ENCODE results near the gene KLHL22. TPM values are rescaled to one million over a fixed set of nuclear protein-coding genes. Genes with fewer than 3 reads are reported as not detected.

The KLHL22 gene
- total and polyA plus RNA-seq, 2 experiments from 2014 or later = 23.6 to 38.0 TPM

- H3K36me3 ChIP-seq (replicated peaks; ENCODE audit: insufficient read depth, low read depth) = no peaks in the 10 kb centered on the region
- H4K20me1 ChIP-seq (ENCODE audit: insufficient read depth, poor library complexity, severe bottlenecking) = peaks cover 2% of the 10 kb centered on the region
- no peak overlapping the region for H3K27ac ChIP-seq
- no peak overlapping the region for H3K4me3 ChIP-seq
- TF ChIP-seq EZH2phosphoT487 (IDR thresholded peaks at IDR 0.05; ENCODE audit: low read depth, severe bottlenecking, unreplicated experiment) (no peak), CTCF (IDR thresholded peaks at IDR 0.05; ENCODE audit: poor library complexity) (no peak), EZH2 (IDR thresholded peaks at IDR 0.05; ENCODE audit: borderline replicate concordance) (no peak)
- no peaks in the 10 kb centered on the region for H3K27me3 ChIP-seq
- WGBS (ENCODE audit: low lambda C conversion rate, missing lambda C conversion rate) = 92% methylated on average over 2 of the region's 2 CpGs
- no peaks in the 10 kb centered on the region for H3K9me3 ChIP-seq (ENCODE audit: low read depth)
- peaks cover 2% of the 10 kb centered on the region for H3K4me1 ChIP-seq (ENCODE audit: insufficient read depth)
- DNase-seq (ENCODE audit: low spot score) = no peak
- H2AFZ ChIP-seq = no peak overlapping the region
- no peaks in the 10 kb centered on the region for H3K9me2 ChIP-seq (replicated peaks; ENCODE audit: insufficient read depth)
- no peak overlapping the region for H3K4me2 ChIP-seq
- H3K79me2 ChIP-seq = peaks cover 14% of the 10 kb centered on the region
Observed at GRCh38 chr22:20503816-20504215, 8.2 kb upstream of the KLHL22 start.

GRCh38 chr22:20499769-20500168, 4.2 kb upstream of the KLHL22 start:
- Histone ChIP-seq H3K79me2 (peaks cover 20% of the 10 kb centered on the region), H3K4me2 (no peak overlapping the region), H3K4me1 (ENCODE audit: insufficient read depth) (no peaks in the 10 kb centered on the region), H3K27ac (no peak overlapping the region), H3K9me2 (replicated peaks; ENCODE audit: insufficient read depth) (no peaks in the 10 kb centered on the region), H2AFZ (no peak overlapping the region), H3K27me3 (no peaks in the 10 kb centered on the region), H3K9me3 (ENCODE audit: low read depth) (no peaks in the 10 kb centered on the region), H3K4me3 (no peak overlapping the region), H3K36me3 (replicated peaks; ENCODE audit: insufficient read depth, low read depth) (no peaks in the 10 kb centered on the region), H4K20me1 (ENCODE audit: insufficient read depth, poor library complexity, severe bottlenecking) (no peaks in the 10 kb centered on the region)
- WGBS (ENCODE audit: low lambda C conversion rate, missing lambda C conversion rate) = 83% methylated on average over 7 of the region's 7 CpGs
- no peak for DNase-seq (ENCODE audit: low spot score)
- TF ChIP-seq CTCF (IDR thresholded peaks at IDR 0.05; ENCODE audit: poor library complexity) (no peak), EZH2 (IDR thresholded peaks at IDR 0.05; ENCODE audit: borderline replicate concordance) (no peak), EZH2phosphoT487 (IDR thresholded peaks at IDR 0.05; ENCODE audit: low read depth, severe bottlenecking, unreplicated experiment) (no peak)

- Histone ChIP-seq H3K27me3 (no peaks in the 10 kb centered on the region), H3K4me3 (no peak overlapping the region), H3K36me3 (replicated peaks; ENCODE audit: insufficient read depth, low read depth) (no peaks in the 10 kb centered on the region), H3K79me2 (peaks cover 29% of the 10 kb centered on the region), H2AFZ (no peak overlapping the region), H3K9me3 (ENCODE audit: low read depth) (no peaks in the 10 kb centered on the region), H4K20me1 (ENCODE audit: insufficient read depth, poor library complexity, severe bottlenecking) (no peaks in the 10 kb centered on the region), H3K4me2 (no peak overlapping the region), H3K4me1 (ENCODE audit: insufficient read depth) (peaks cover 7% of the 10 kb centered on the region), H3K9me2 (replicated peaks; ENCODE audit: insufficient read depth) (no peaks in the 10 kb centered on the region), H3K27ac (no peak overlapping the region)
- 82% methylated on average over 3 of the region's 3 CpGs for WGBS (ENCODE audit: low lambda C conversion rate, missing lambda C conversion rate)
- DNase-seq (ENCODE audit: low spot score) = no peak
- TF ChIP-seq EZH2phosphoT487 (IDR thresholded peaks at IDR 0.05; ENCODE audit: low read depth, severe bottlenecking, unreplicated experiment) (no peak), EZH2 (IDR thresholded peaks at IDR 0.05; ENCODE audit: borderline replicate concordance) (no peak), CTCF (IDR thresholded peaks at IDR 0.05; ENCODE audit: poor library complexity) (no peak)
Observed at GRCh38 chr22:20498913-20499312, 3.3 kb upstream of the KLHL22 start.

- Histone ChIP-seq H2AFZ (no peak overlapping the region), H3K79me2 (peaks cover 44% of the 10 kb centered on the region), H3K4me3 (no peak overlapping the region), H3K4me1 (ENCODE audit: insufficient read depth) (peaks cover 11% of the 10 kb centered on the region), H3K4me2 (peak overlapping the region; percentile 100), H3K9me3 (ENCODE audit: low read depth) (no peaks in the 10 kb centered on the region), H4K20me1 (ENCODE audit: insufficient read depth, poor library complexity, severe bottlenecking) (peaks cover 9% of the 10 kb centered on the region), H3K36me3 (replicated peaks; ENCODE audit: insufficient read depth, low read depth) (no peaks in the 10 kb centered on the region), H3K9me2 (replicated peaks; ENCODE audit: insufficient read depth) (no peaks in the 10 kb centered on the region), H3K27ac (no peak overlapping the region), H3K27me3 (no peaks in the 10 kb centered on the region)
- DNase-seq (ENCODE audit: low spot score) = no peak
- TF ChIP-seq EZH2 (IDR thresholded peaks at IDR 0.05; ENCODE audit: borderline replicate concordance) (no peak), EZH2phosphoT487 (IDR thresholded peaks at IDR 0.05; ENCODE audit: low read depth, severe bottlenecking, unreplicated experiment) (no peak), CTCF (IDR thresholded peaks at IDR 0.05; ENCODE audit: poor library complexity) (no peak)
- WGBS (ENCODE audit: low lambda C conversion rate, missing lambda C conversion rate) = 85% methylated on average over 3 of the region's 3 CpGs
Observed at GRCh38 chr22:20497426-20497825, 1.8 kb upstream of the KLHL22 start.

Data from hepatocyte (in vitro differentiated cells).